Measurements from ENCODE around the gene CASP8.

Gene CASP8

GRCh38 chr2:201260302-201260800 lies at the start of gene CASP8:
CASP8 (plus strand) TSS chr2:201260536; CDS start chr2:201266487, 5,951 bp downstream.
- no peak for DNase-seq (ENCODE audit: extremely low spot score)
- TF ChIP-seq BHLHE40 (IDR thresholded peaks at IDR 0.05; ENCODE audit: borderline replicate concordance) (no peak), ARNT (IDR thresholded peaks at IDR 0.05) (no peak), FOXA1 (IDR thresholded peaks at IDR 0.05) (no peak), LEF1 (IDR thresholded peaks at IDR 0.05; ENCODE audit: borderline replicate concordance) (no peak), FOXM1 (IDR thresholded peaks at IDR 0.05; ENCODE audit: borderline replicate concordance) (no peak), FOXK2 (IDR thresholded peaks at IDR 0.05) (no peak), PKNOX1 (IDR thresholded peaks at IDR 0.05) (no peak), SP1 (IDR thresholded peaks at IDR 0.05) (no peak), ZNF384 (IDR thresholded peaks at IDR 0.05) (no peak), ELF4 (IDR thresholded peaks at IDR 0.05) (no peak), L3MBTL2 (conservative IDR thresholded peaks at IDR 0.05) (no peak), NFRKB (IDR thresholded peaks at IDR 0.05) (no peak)
- ChIA-PET POLR2A (no interaction called here), CTCF (no interaction called here)

GRCh38 chr2:201215963-201216362 lies 44.4 kb upstream of the CASP8 start:
- CTCF ChIA-PET, result no interaction called here
- no peak for DNase-seq (ENCODE audit: extremely low spot score)

DNA sequence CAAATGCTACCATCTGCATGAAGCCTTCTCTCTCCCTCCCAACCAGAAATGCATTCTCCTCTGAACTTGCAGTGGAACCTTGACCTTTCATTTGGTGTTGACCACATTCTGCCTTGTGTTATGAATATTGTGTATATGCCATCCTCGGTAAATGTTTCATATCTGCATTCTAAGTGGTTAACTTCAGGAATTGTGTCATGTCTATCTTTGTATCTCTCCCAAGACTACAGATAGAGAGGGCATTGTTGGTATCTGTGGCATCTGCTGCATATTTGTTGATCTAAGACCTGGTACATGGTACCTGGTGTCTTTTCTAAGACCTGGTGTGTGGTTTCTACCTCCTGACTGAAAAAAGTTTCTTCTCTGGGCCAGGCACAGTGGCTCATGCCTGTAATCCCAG lies 43.4 kb upstream of the CASP8 start:
- TF ChIP-seq BHLHE40 (IDR thresholded peaks at IDR 0.05; ENCODE audit: borderline replicate concordance), result no peak
- no peak for TF ChIP-seq CTBP1 (IDR thresholded peaks at IDR 0.05; ENCODE audit: borderline replicate concordance)
- no peak for TF ChIP-seq L3MBTL2 (conservative IDR thresholded peaks at IDR 0.05)
- TF ChIP-seq ARNT (IDR thresholded peaks at IDR 0.05), result no peak
- TF ChIP-seq FOXM1 (IDR thresholded peaks at IDR 0.05; ENCODE audit: borderline replicate concordance), result no peak
- no peak for TF ChIP-seq NFRKB (IDR thresholded peaks at IDR 0.05)
- no peak for TF ChIP-seq SP1 (IDR thresholded peaks at IDR 0.05)
- TF ChIP-seq FOXA1 (IDR thresholded peaks at IDR 0.05), result no peak
- no peak for TF ChIP-seq ZNF384 (IDR thresholded peaks at IDR 0.05)
- TF ChIP-seq ELF4 (IDR thresholded peaks at IDR 0.05), result no peak
- POLR2A ChIA-PET, result no interaction called here
- DNase-seq (ENCODE audit: extremely low spot score), result no peak
- CTCF ChIA-PET, result interaction anchor here (0.6 kb wide), 1 partner anchor 390 kb away, joined by 3 read pairs; no protein-coding TSS in a partner anchor

More at GRCh38 chr2:201215963-201216362, 44.4 kb upstream of the CASP8 start:
- TF ChIP-seq BHLHE40 (IDR thresholded peaks at IDR 0.05; ENCODE audit: borderline replicate concordance) (no peak), NFRKB (IDR thresholded peaks at IDR 0.05) (no peak), TARDBP (IDR thresholded peaks at IDR 0.05) (no peak), FOXK2 (IDR thresholded peaks at IDR 0.05) (no peak), CTBP1 (IDR thresholded peaks at IDR 0.05; ENCODE audit: borderline replicate concordance) (no peak)
- POLR2A ChIA-PET, result no interaction called here

DNA sequence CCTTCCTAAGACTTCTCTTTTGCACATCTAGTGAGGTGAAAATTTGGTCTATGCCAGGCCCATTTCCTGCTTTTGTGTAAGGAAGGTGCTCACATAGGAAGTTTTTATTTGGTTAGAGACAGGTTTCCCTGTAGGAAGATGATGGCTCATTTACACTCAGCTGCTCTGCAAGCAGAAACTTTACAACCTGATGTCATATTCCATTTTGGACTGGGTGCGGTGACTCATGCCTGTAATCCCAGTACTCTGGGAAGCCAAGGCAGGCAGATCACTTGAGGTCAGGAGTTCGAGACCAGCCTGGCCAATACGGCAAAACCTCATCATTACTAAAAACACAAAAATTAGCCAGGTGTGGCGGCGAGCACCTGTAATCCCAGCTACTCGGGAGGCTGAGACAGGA lies 41.6 kb upstream of the CASP8 start:
- POLR2A ChIA-PET, result no interaction called here
- CTCF ChIA-PET, result interaction anchor here (3.6 kb wide), 1 partner anchor 13 kb away, joined by 18 read pairs; no protein-coding TSS in a partner anchor
- no peak for DNase-seq (ENCODE audit: extremely low spot score)
- no peak for TF ChIP-seq FOXK2 (IDR thresholded peaks at IDR 0.05)
- no peak for TF ChIP-seq TARDBP (IDR thresholded peaks at IDR 0.05)
- TF ChIP-seq ARNT (IDR thresholded peaks at IDR 0.05), result no peak
- no peak for TF ChIP-seq PKNOX1 (IDR thresholded peaks at IDR 0.05)
- TF ChIP-seq CTBP1 (IDR thresholded peaks at IDR 0.05; ENCODE audit: borderline replicate concordance), result no peak
- no peak for TF ChIP-seq ELF4 (IDR thresholded peaks at IDR 0.05)
- no peak for TF ChIP-seq L3MBTL2 (conservative IDR thresholded peaks at IDR 0.05)
- TF ChIP-seq LEF1 (IDR thresholded peaks at IDR 0.05; ENCODE audit: borderline replicate concordance), result no peak

- POLR2A ChIA-PET, result interaction anchor here (1.1 kb wide), 1 partner anchor 256 kb away, joined by 3 read pairs; the partner anchor contains the start of gene ORC2
- no peak for DNase-seq (ENCODE audit: extremely low spot score)
- CTCF ChIA-PET, result interaction anchor here (0.8 to 3.6 kb wide), 2 partner anchors 13 to 252 kb away, joined by 3 to 18 read pairs; no protein-coding TSS in a partner anchor
- TF ChIP-seq FOXK2 (IDR thresholded peaks at IDR 0.05) (no peak), ELF4 (IDR thresholded peaks at IDR 0.05) (no peak), CTBP1 (IDR thresholded peaks at IDR 0.05; ENCODE audit: borderline replicate concordance) (no peak), TARDBP (IDR thresholded peaks at IDR 0.05) (no peak), PKNOX1 (IDR thresholded peaks at IDR 0.05) (no peak), SP1 (IDR thresholded peaks at IDR 0.05) (no peak), NFRKB (IDR thresholded peaks at IDR 0.05) (no peak), HDGF (IDR thresholded peaks at IDR 0.05; ENCODE audit: borderline replicate concordance) (no peak), ZNF384 (IDR thresholded peaks at IDR 0.05) (no peak), L3MBTL2 (conservative IDR thresholded peaks at IDR 0.05) (no peak), SUZ12 (IDR thresholded peaks at IDR 0.05) (no peak), BHLHE40 (IDR thresholded peaks at IDR 0.05; ENCODE audit: borderline replicate concordance) (no peak), ARNT (IDR thresholded peaks at IDR 0.05) (no peak), FOXM1 (IDR thresholded peaks at IDR 0.05; ENCODE audit: borderline replicate concordance) (no peak)
Observed at GRCh38 chr2:201219328-201220096, 40.8 kb upstream of the CASP8 start.

GRCh38 chr2:201220102-201220570 lies 40.2 kb upstream of the CASP8 start:
- POLR2A ChIA-PET, result interaction anchor here (1.1 kb wide), 1 partner anchor 256 kb away, joined by 3 read pairs; the partner anchor contains the start of gene ORC2
- no peak for DNase-seq (ENCODE audit: extremely low spot score)
- CTCF ChIA-PET, result interaction anchor here (0.8 to 3.6 kb wide), 4 partner anchors 12 to 252 kb away, joined by 3 to 18 read pairs (median 4); partner anchors contain the start of gene CASP10
- TF ChIP-seq BHLHE40 (IDR thresholded peaks at IDR 0.05; ENCODE audit: borderline replicate concordance) (no peak), L3MBTL2 (conservative IDR thresholded peaks at IDR 0.05) (no peak), CTBP1 (IDR thresholded peaks at IDR 0.05; ENCODE audit: borderline replicate concordance) (no peak), ELF4 (IDR thresholded peaks at IDR 0.05) (no peak), FOXK2 (IDR thresholded peaks at IDR 0.05) (no peak), SP1 (IDR thresholded peaks at IDR 0.05) (no peak), SUZ12 (IDR thresholded peaks at IDR 0.05) (no peak), LEF1 (IDR thresholded peaks at IDR 0.05; ENCODE audit: borderline replicate concordance) (no peak), TARDBP (IDR thresholded peaks at IDR 0.05) (no peak), ARNT (IDR thresholded peaks at IDR 0.05) (no peak), FOXA1 (IDR thresholded peaks at IDR 0.05) (no peak), FOXM1 (IDR thresholded peaks at IDR 0.05; ENCODE audit: borderline replicate concordance) (no peak), PKNOX1 (IDR thresholded peaks at IDR 0.05) (no peak), NFRKB (IDR thresholded peaks at IDR 0.05) (no peak), HDGF (IDR thresholded peaks at IDR 0.05; ENCODE audit: borderline replicate concordance) (no peak), ZNF384 (IDR thresholded peaks at IDR 0.05) (no peak)

All from HEK293T (cell line).